Embryonic facial prominence (tissue), 1 donor: ENCODE data around the gene SV2C.
"Not testable (repeated sequence)": the region's sequence is repeated elsewhere in the genome, so short reads cannot be mapped to it uniquely, and the experiment has no call there.

Experiments
- DNase-seq: peaks from one replicate; pipeline ENCODE4 v3.0.0-alpha.2; 2016; ENCODE audit errors: extremely low spot score

Gene SV2C

DNA sequence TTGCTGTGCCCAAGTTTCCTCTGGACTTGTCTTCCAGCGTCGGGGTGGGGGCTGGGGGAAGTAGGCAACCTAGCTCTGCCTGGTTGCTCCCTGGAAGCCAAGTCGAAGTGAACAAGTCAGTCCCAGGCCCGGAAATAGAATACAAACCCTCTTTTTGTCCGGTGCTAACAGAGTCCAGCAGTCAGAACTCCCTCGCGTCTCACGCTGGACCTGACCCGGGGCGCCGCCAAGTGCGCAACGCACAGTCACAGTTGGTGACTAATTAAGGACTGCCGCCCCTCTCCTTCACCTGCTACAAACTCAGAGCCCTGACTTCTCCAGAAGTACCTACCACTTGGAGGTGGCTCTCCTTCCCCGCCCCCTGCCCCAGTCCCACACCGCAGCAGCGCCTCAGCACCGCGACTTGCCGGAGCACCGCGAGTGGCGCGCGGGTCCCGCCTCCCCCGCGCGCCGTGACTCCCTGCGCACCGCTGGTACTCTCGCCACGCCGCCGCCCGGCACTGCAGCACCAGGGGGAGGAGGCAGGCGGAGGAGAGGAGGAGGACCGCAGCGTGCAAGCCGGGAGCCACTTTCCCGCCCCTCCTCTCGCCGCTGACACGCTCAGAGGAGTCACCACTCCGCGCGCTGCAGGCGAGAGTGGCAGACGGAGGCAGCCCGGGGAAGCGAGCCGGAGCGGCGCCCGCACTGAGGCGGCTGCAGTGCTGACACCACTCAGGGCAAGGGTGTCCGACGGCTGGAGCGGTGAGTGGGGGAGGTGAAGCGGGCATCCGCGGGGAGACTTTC is at the start of gene SV2C:
Gene SV2C, plus strand, starts transcription at position 612 of the 783 bp plus-strand sequence. CDS start 48,368 bp downstream, outside the sequence.
- DNase-seq: no peak

DNA sequence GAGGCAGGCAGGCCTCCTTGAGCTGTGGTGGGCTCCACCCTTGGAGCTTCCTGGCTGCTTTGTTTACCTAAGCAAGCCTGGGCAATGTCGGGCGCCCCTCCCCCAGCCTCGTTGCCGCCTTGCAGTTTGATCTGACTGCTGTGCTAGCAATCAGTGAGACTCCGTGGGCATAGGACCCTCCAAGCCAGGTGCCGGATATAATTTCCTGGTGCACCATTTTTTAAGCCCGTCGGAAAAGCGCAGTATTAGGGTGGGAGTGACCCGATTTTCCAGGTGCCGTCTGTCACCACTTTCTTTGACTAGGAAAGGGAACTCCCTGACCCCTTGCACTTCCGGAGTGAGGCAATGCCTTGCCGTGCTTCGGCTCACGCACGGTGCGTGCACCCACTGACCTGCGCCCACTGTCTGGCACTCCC is 45.4 kb upstream of the SV2C start:
- DNase-seq: not testable (repeated sequence)

DNA sequence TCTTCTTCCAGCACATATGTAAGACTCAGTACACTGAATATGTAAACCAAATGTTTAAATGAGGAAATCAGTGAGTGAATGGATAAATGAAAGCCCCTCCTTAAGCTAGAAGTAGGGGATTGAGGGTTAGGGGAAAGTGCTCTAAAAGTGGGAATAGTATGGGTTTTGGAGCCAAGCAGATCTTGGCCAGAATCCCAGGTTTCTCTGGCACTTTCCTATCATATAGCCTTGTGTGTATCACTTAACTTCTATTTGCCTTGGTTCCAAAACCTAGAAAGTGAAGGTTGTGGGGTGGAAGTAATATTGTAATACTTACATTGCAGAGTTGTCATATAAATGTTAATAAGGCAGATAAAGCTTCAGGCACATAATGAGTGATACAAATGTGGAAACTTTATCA is 45.0 kb upstream of the SV2C start:
- no peak for DNase-seq

DNA sequence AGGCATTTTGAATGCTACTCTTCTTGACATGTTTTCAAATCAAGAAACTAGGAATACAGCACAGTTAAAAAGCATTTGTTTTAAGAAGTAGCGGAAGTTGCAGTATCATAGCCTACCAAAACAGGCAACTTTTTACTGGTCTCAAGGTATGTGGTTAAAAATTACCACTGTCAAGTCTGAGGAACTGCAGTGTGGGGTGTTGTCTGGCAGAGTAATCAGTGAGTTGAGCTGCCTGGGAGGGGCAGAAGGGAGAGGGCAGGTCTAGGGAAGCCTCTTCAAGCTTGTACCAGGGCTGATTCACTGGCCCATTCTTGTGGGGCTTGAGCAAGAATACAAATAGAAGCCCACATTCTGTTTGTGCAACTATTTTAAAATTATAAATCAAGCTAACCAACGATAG is 42.4 kb upstream of the SV2C start:
- no peak for DNase-seq

DNA sequence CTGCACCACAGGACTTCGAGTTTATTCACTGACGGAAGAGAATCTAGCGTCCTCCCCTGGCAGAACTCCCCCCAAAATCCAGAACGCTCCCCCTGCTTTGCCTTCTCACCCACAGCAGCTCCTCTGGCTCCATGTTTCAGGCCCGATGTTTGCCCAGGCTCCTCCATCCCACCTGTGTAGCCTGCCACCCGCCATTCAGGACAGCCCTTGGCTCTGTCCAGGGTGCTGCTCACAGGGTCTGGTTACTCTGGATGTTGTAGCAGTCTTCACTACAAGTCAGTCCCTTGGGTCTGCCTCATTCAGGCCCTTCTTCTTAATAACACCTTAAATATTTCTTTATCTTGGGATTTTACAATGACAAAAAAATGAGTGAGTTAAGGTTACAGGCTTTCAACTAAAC is 41.3 kb upstream of the SV2C start:
- no peak for DNase-seq

- DNase-seq: no peak
Observed at GRCh38 chr5:76046741-76047140, 36.4 kb upstream of the SV2C start.

GRCh38 chr5:76050134-76050533 is 33.0 kb upstream of the SV2C start:
- DNase-seq: no peak

DNA sequence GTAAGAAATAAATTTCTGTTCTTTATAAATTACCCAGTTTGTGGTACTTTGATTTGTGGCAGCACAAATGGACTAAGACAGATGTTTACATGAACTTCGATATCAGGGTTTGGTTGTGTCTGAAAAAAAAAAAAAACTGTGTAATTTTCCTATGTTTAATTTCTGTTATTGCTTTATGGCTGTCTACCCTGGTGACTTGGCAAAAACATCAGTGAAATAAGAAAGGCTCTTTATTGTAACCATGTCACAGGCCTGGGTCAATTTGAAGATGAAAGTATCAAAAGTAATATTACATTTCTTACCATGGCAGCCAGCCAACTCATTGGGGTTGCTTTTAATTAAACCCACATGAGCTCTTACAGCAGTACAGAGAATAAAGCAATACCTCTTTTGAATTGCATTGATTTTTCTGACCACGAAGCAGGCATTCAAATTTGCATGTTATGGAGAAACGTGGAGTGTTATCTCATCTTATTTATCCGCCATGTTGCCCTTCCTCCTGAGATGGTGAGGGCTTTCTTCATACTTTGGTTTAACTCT is 20.6 kb upstream of the SV2C start:
- no peak for DNase-seq

DNA sequence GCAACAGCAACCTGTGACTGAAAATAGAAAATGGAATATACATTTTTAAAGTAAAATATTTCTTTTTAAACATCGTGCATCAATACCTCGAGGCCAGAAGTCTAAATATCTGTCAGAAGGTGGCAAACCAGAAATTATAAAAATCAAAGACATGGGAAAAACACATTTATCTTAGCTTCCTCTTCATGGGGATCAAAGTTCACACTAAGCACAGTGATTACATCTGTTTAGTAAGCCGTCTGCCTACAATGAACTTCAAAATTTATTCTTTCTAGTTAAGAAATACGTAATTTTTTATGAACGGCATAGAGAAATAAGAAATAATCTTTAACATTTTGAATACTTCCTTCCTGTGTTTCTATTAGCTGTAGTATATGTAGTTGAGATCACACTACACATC is 17.9 kb upstream of the SV2C start:
- no peak for DNase-seq

GRCh38 chr5:76069061-76069735 is 14.0 kb upstream of the SV2C start:
- DNase-seq: no peak

DNA sequence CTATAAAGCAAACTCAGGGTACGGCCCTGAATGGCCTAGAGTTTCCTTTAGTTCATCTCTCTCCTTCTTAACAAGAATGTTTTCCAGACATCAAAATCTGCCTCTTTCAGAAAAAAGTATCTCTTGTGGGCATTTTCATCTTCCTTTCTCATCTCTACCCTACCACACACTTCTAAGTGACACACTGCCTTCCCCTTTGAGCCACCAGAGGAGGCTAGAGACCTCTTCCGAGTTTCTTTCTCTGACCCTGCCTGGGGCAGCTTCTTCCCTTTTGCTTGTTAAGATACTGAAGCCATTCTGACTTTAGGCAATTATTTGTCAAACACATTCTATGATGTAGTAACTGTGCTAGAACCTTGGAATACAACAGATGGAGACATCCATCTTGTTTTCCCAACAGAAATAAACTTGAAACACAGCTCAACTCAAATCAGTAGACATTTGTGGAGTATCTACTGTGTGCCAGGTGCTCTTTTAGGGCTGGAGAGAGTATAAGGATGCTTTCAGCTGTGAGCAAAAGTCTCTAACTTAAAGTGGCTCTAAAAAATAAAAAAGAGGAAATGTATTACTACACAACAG is 8.6 kb upstream of the SV2C start:
- DNase-seq: no peak

GRCh38 chr5:76081811-76082771 is 1.1 kb upstream of the SV2C start:
- no peak for DNase-seq

GRCh38 chr5:76083555-76084495 is 642 bp downstream of the SV2C start:
- no peak for DNase-seq

GRCh38 chr5:76084496-76085242 is 1.5 kb downstream of the SV2C start:
- no peak for DNase-seq

DNA sequence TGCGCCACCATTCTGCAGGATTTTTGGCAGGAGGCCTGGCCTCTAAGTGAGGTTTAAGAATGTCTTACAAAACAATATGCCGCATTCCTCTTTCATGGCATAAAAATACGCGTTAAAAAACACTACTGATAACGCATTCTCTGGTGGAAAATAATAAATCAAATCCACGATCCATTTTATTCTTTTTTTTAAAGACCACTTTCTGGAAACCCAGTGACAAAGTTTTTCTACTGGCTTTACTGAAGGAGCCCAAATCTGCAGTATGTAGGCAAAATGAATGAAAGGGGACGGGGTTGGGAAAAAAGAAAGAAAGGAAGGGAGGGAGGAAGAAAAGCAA is 2.0 kb downstream of the SV2C start:
- no peak for DNase-seq

DNA sequence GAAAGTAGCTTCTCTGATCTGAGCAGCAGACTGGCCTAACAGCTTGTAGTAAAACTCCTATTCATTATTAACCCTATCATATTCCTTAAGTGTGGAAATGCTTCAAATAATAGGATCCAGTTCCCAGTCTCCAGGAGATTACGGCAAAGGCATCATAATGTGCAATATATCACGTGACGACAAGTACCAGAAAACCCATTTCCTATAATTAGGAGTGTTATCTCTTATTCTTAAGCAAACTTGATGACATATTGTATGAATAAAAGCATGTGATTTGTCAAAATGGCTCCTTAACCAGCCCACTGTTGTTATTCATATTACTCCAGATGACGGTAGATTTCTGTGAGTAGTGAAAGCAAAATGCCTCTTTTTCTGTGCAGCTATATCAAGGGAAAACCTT is 2.9 kb downstream of the SV2C start:
- no peak for DNase-seq

DNA sequence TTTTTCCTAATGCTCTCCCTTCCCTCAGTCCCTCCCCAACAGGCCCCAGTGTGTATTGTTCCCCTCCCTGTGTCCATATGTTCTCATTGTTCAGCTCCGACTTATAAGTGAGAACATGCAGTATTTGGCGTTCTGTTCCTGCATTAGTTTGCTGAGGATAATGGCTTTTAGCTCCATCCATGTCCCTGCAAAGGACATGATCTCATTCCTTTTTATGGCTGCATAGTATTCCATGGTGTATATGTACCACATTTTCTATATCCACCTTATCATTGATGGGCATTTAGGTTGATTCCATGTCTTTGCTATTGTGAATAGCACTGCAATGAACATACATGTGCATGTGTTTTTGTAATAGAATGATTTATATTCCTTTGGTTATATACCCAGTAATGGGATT is 6.0 kb downstream of the SV2C start:
- DNase-seq: not testable (repeated sequence)

DNA sequence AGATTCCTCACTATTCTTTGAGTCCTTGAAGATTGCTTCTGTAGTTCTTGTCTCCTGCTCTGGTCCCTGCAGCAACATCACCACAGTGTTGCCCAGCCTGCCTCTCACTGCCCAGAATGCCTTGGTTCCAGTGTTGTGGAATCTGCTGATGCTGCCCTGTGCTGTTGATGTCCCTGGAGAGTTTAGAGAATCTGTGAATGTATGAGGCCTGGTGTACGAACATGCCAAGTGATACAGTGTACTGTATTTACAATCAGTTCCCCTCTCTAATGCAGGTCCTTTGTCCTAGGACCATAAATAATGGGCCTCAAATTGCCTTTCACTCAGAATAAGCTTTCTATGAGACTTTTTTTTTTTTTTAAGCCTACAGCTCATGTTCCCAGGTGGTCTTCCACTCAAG is 8.2 kb downstream of the SV2C start:
- no peak for DNase-seq

- DNase-seq: no peak
Observed at GRCh38 chr5:76099286-76099702, 16.1 kb downstream of the SV2C start.

GRCh38 chr5:76099756-76100155 is 16.6 kb downstream of the SV2C start:
- no peak for DNase-seq
